HL-60 (cell line): ENCODE results near the gene GABBR1.

Experiments
- DNase-seq, 2 experiments: peaks; one replicate each; pipeline ENCODE4 v3.0.0-alpha.2; 2010 to 2020; ENCODE audit warnings: low read depth in 1 of 2, low spot score in 1 of 2
- H3K27ac ChIP-seq: fragments of 250-450 bp; sonication (Bioruptor Pico); replicated peaks from 2 replicates; pipeline ENCODE4 v1.5.1; 2020; ENCODE audit warnings: mild to moderate bottlenecking, moderate library complexity
- H3K27me3 ChIP-seq: fragments of 250-450 bp; sonication (Bioruptor Pico); 2 replicates; pipeline ENCODE4 v1.5.1; 2021; ENCODE audit warnings: mild to moderate bottlenecking, moderate library complexity; ENCODE audit not compliant: insufficient read depth, poor library complexity, severe bottlenecking
- H3K4me3 ChIP-seq: replicated peaks from 2 replicates; pipeline ENCODE4 v1.5.1; 2011; ENCODE audit warnings: mild to moderate bottlenecking, control low read depth, low read length; ENCODE audit not compliant: insufficient read depth
- CTCF ChIP-seq: IDR thresholded peaks from one replicate; pipeline ENCODE4 v1.5.1; 2011; ENCODE audit warnings: low read length, control low read depth, inconsistent platforms; ENCODE audit not compliant: insufficient read depth
- GABPA ChIP-seq: IDR thresholded peaks from 2 replicates; pipeline ENCODE4 v1.6.1; 2012; ENCODE audit warnings: low read depth
- POLR2AphosphoS5 ChIP-seq: IDR thresholded peaks from 2 replicates; pipeline ENCODE4 v1.6.1; 2012; ENCODE audit warnings: low read depth
- REST ChIP-seq: IDR thresholded peaks from 2 replicates; pipeline ENCODE4 v1.6.1; 2012; ENCODE audit warnings: low read depth; ENCODE audit not compliant: insufficient replicate concordance
- SPI1 ChIP-seq: IDR thresholded peaks from 2 replicates; pipeline ENCODE4 v1.6.1; 2012; ENCODE audit warnings: low read depth, mild to moderate bottlenecking, borderline replicate concordance

GABBR1 gene

DNA sequence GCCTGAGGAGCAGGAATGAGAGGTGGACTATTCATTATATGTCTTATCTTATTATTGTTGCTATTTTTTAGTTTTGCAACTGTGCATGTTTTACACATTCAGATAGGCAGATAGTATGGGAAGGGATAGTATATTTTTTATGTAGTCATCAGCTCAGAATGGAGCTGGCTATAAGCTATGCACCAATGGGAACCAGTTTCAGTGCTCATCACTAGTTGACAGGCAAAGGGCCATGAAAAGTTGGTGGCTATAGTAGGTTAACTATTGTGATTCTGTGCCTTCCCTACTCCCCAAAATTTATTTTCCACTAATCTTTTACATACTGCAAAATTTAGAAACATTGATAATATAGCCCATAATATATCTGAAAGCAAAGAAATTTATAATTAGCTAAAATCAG lies 68.1 kb downstream of the GABBR1 start:
- no peak for TF ChIP-seq SPI1
- TF ChIP-seq GABPA: no peak
- TF ChIP-seq POLR2AphosphoS5: no peak
- no peak for TF ChIP-seq REST
- no peak for TF ChIP-seq CTCF
- Histone ChIP-seq H3K4me3 (no peak overlapping the region), H3K27ac (no peak overlapping the region), H3K27me3 (no peaks in the 10 kb centered on the region)
- DNase-seq: no peak

DNA sequence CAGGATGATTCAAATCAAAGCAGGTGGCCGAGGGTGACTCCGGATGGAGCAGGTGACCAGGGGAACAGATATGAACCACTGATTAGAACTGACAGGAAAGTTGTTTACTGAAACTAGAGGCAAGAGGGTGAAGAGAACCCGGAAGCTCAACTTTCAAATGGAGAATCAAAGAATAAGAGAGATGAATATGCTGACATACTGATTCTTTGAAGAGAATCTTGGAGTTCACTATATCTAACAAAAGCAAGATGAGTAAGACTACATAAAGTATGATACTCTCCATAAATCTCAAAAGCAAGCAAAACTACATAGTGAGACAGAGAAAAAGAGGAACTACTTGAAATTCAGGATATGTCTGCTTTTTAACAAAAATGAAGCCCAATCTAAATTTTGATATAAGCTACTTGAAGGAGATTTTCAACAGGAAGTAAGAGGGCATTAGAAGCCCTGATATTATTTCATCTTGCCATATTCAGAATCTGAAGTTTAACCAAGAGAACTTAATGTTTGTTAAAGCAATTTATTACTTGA lies 69.5 kb downstream of the GABBR1 start:
- Histone ChIP-seq H3K27ac (no peak overlapping the region), H3K4me3 (no peak overlapping the region), H3K27me3 (no peaks in the 10 kb centered on the region)
- no peak for DNase-seq
- no peak for TF ChIP-seq CTCF
- TF ChIP-seq GABPA: no peak
- no peak for TF ChIP-seq POLR2AphosphoS5
- TF ChIP-seq REST: no peak
- TF ChIP-seq SPI1: no peak

DNA sequence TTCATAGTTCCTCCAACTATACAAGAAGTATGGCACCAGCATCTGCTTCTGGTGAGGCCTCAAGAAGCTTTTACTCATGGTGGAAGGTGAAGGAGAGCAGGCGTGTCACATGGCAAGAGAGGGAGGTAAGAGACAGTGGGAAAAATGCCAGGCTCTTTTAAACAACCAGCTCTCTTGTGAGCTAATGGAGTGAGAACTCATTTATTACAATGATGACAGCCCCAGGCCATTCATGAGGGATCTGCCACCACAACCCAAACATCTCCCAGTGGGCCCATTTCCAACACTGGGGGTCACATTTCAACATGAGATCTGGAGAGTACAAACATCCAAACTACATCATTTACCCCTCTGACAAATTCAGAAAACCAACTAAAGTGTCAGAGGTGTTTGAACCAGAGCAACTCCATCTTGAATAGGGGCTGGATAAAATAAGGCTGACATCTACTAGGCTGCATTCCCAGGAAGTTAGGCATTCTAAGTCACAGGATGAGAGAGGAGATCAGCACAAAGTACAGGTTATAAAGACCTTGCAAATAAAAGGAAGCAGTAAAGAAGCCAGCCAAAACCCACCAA lies 71.3 kb downstream of the GABBR1 start:
- no peaks in the 10 kb centered on the region for H3K27me3 ChIP-seq
- TF ChIP-seq SPI1 (no peak), CTCF (no peak), POLR2AphosphoS5 (no peak), REST (no peak), GABPA (no peak)
- no peak overlapping the region for H3K27ac ChIP-seq
- no peak for DNase-seq
- no peak overlapping the region for H3K4me3 ChIP-seq
